Neural progenitor cell (in vitro differentiated cells): ENCODE results near the gene GABBR2.

Experiments
- EZH2 ChIP-seq: fragments of 200-600 bp; sonication (generic); IDR thresholded peaks from 2 replicates; pipeline ENCODE4 v1.6.1; 2017; ENCODE audit warnings: antibody characterized with exemption, mild to moderate bottlenecking, moderate library complexity
- EZH2phosphoT487 ChIP-seq: fragments of 200-600 bp; sonication (generic); IDR thresholded peaks from 2 replicates; pipeline ENCODE4 v1.6.1; 2017; ENCODE audit warnings: antibody characterized with exemption
- TF ChIP-seq, protein P1 (sequence below): fragments of 200-600 bp; sonication (generic); IDR thresholded peaks from 2 replicates; pipeline ENCODE4 v1.5.1; 2017; ENCODE audit warnings: antibody characterized with exemption, mild to moderate bottlenecking

DNA sequence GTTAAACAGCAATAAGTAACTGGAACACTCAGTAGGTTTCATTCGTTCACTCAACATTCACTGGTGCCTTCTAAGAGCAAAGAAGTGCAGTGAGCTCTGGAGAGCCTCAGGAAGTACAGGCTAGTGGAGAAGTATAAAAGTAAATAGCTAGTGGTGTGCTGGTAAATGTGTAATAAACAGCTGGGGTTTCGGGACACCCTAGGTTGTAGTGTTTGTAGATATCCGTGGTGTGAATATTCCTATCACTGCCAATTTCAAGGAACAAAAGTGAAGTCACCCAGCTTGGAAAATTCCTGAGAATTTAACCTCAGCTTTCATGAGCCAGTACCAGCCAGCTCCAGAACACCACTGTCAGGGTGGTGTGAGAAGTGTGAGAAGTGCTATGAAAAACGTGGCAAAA is 75.9 kb downstream of the GABBR2 start:
- TF ChIP-seq, protein P1, sequence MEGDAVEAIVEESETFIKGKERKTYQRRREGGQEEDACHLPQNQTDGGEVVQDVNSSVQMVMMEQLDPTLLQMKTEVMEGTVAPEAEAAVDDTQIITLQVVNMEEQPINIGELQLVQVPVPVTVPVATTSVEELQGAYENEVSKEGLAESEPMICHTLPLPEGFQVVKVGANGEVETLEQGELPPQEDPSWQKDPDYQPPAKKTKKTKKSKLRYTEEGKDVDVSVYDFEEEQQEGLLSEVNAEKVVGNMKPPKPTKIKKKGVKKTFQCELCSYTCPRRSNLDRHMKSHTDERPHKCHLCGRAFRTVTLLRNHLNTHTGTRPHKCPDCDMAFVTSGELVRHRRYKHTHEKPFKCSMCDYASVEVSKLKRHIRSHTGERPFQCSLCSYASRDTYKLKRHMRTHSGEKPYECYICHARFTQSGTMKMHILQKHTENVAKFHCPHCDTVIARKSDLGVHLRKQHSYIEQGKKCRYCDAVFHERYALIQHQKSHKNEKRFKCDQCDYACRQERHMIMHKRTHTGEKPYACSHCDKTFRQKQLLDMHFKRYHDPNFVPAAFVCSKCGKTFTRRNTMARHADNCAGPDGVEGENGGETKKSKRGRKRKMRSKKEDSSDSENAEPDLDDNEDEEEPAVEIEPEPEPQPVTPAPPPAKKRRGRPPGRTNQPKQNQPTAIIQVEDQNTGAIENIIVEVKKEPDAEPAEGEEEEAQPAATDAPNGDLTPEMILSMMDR = no peak
- TF ChIP-seq EZH2phosphoT487 = no peak
- no peak for TF ChIP-seq EZH2
